BE2C (cell line): ENCODE data around the gene CPPED1.

Source experiments
- DNase-seq: peaks from one replicate; pipeline ENCODE4 v3.0.0-alpha.2; 2020
- H3K27me3 ChIP-seq: fragments of 250-450 bp; sonication (Bioruptor Pico); 2 replicates; pipeline ENCODE4 v1.5.1; 2020; ENCODE audit warnings: mild to moderate bottlenecking
- H3K36me3 ChIP-seq: fragments of 250-450 bp; sonication (Bioruptor Pico); 2 replicates; pipeline ENCODE4 v1.5.1; 2020; ENCODE audit warnings: mild to moderate bottlenecking
- H3K4me1 ChIP-seq: fragments of 250-450 bp; sonication (Bioruptor Pico); 2 replicates; pipeline ENCODE4 v1.5.1; 2020
- H3K4me3 ChIP-seq: 2 replicates; pipeline ENCODE4 v1.5.1; 2011; ENCODE audit warnings: low read depth, low read length
- H3K9me3 ChIP-seq: fragments of 250-450 bp; sonication (Bioruptor Pico); 2 replicates; pipeline ENCODE4 v1.5.1; 2020
- CTCF ChIP-seq: IDR thresholded peaks from 2 replicates; pipeline ENCODE4 v1.5.1; 2012; ENCODE audit warnings: mild to moderate bottlenecking, low read depth, low read length

The CPPED1 gene

GRCh38 chr16:12781777-12782176 is 21.9 kb downstream of the CPPED1 start:
- Histone ChIP-seq H3K9me3 (no peaks in the 10 kb centered on the region; the same call in 1 of the 2 replicates), H3K4me1 (no peaks in the 10 kb centered on the region), H3K27me3 (no peaks in the 10 kb centered on the region), H3K4me3 (no peak overlapping the region), H3K36me3 (no peaks in the 10 kb centered on the region)
- no peak for DNase-seq
- TF ChIP-seq CTCF, result no peak

- no peak for DNase-seq
- H3K4me3 ChIP-seq, result no peak overlapping the region
- no peaks in the 10 kb centered on the region for H3K27me3 ChIP-seq
- H3K4me1 ChIP-seq, result no peaks in the 10 kb centered on the region
- no peaks in the 10 kb centered on the region; the same call in 1 of the 2 replicates for H3K36me3 ChIP-seq
- H3K9me3 ChIP-seq, result no peaks in the 10 kb centered on the region; the same call in 1 of the 2 replicates
- no peak for TF ChIP-seq CTCF
Measured at GRCh38 chr16:12780467-12780866, 23.2 kb downstream of the CPPED1 start.

GRCh38 chr16:12778726-12779125 is 25.0 kb downstream of the CPPED1 start:
- no peak overlapping the region for H3K4me3 ChIP-seq
- H3K36me3 ChIP-seq, result no peaks in the 10 kb centered on the region; the same call in 1 of the 2 replicates
- H3K9me3 ChIP-seq, result no peaks in the 10 kb centered on the region; the same call in 1 of the 2 replicates
- no peaks in the 10 kb centered on the region for H3K4me1 ChIP-seq
- no peak for TF ChIP-seq CTCF
- H3K27me3 ChIP-seq, result no peaks in the 10 kb centered on the region
- no peak for DNase-seq

GRCh38 chr16:12775656-12776236 is 27.9 kb downstream of the CPPED1 start:
- no peaks in the 10 kb centered on the region for H3K9me3 ChIP-seq
- no peak overlapping the region for H3K4me3 ChIP-seq
- H3K4me1 ChIP-seq, result no peaks in the 10 kb centered on the region; the same call in 1 of the 2 replicates
- no peak for DNase-seq
- no peak for TF ChIP-seq CTCF
- no peaks in the 10 kb centered on the region; the same call in 1 of the 2 replicates for H3K36me3 ChIP-seq
- no peaks in the 10 kb centered on the region for H3K27me3 ChIP-seq

- Histone ChIP-seq H3K4me1 (no peaks in the 10 kb centered on the region; the same call in 1 of the 2 replicates), H3K27me3 (no peaks in the 10 kb centered on the region), H3K9me3 (no peaks in the 10 kb centered on the region), H3K36me3 (no peaks in the 10 kb centered on the region; the same call in 1 of the 2 replicates), H3K4me3 (no peak overlapping the region)
- no peak for DNase-seq
- no peak for TF ChIP-seq CTCF
Measured at GRCh38 chr16:12773221-12773620, 30.5 kb downstream of the CPPED1 start.

GRCh38 chr16:12771341-12771798 is 32.3 kb downstream of the CPPED1 start:
- Histone ChIP-seq H3K9me3 (no peaks in the 10 kb centered on the region), H3K4me3 (no peak overlapping the region), H3K36me3 (no peaks in the 10 kb centered on the region; the same call in 1 of the 2 replicates), H3K4me1 (no peaks in the 10 kb centered on the region; the same call in 1 of the 2 replicates), H3K27me3 (no peaks in the 10 kb centered on the region)
- TF ChIP-seq CTCF, result no peak
- DNase-seq, result no peak
